AG04449 (cell line): ENCODE results near the gene CTCFL.

ENCODE experiments used
- CTCF ChIA-PET: fragments of 350-600 bp; formaldehyde crosslinking; extraction: SDS; loops from one replicate; lab custom pipeline; 2021; ENCODE audit warnings: antibody characterized with exemption; lab: Yijun Ruan, JAX
- POLR2A ChIA-PET: fragments of 400-600, 350-600 bp; formaldehyde crosslinking; extraction: SDS; loops from one replicate; lab custom pipeline; 2020; ENCODE audit warnings: antibody characterized with exemption, inconsistent platforms; lab: Yijun Ruan, JAX
- DNase-seq: peaks from one replicate; pipeline ENCODE4 v3.0.0-alpha.2; 2010; ENCODE audit warnings: low read depth, low spot score
- H3K4me3 ChIP-seq: 2 replicates; pipeline ENCODE4 v1.5.1; 2011; ENCODE audit warnings: low read depth, mild to moderate bottlenecking, control low read depth, low read length
- TF ChIP-seq, protein P1 (sequence below): IDR thresholded peaks from one replicate; pipeline ENCODE4 v1.5.1; 2011; ENCODE audit warnings: mild to moderate bottlenecking, moderate library complexity, low read length, control low read depth, inconsistent platforms; ENCODE audit not compliant: insufficient read depth; ENCODE audit errors: missing control alignments

The CTCFL gene

DNA sequence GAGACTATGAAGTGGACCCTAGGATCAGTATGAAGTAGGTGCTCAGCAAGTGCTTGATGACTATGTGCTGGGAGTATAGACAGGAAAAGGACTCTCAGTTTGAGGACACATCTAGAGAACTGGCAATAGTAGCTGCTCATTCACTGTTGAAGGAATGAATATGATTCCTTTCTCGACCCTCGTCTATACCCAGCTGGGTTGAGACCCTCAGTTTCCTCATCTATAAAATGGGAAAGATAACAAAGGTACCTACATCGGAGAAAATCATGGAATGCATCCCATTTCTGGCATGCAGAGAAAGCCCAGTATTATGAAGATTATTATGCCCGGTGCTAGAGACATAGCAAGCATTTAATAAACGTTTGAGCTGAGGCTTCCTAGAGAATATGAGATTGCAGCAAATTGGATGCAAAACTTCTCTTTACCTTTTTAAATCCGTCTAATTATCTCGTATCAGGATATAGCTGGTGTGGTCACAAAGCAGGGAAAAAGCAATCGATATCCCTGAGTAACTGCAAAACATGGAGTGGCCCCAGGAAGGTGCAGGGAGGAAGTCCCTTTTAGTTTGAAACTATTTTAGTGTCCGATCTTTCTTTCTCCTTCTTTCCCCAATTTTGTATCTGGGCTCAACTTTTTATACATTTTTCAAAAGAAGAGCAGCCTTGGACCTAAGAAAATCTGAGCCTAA, 33.1 kb upstream of the CTCFL start:
- ChIA-PET POLR2A (no interaction called here), CTCF (no interaction called here)
- no peak overlapping the region for H3K4me3 ChIP-seq
- DNase-seq: no peak
- TF ChIP-seq, protein P1, sequence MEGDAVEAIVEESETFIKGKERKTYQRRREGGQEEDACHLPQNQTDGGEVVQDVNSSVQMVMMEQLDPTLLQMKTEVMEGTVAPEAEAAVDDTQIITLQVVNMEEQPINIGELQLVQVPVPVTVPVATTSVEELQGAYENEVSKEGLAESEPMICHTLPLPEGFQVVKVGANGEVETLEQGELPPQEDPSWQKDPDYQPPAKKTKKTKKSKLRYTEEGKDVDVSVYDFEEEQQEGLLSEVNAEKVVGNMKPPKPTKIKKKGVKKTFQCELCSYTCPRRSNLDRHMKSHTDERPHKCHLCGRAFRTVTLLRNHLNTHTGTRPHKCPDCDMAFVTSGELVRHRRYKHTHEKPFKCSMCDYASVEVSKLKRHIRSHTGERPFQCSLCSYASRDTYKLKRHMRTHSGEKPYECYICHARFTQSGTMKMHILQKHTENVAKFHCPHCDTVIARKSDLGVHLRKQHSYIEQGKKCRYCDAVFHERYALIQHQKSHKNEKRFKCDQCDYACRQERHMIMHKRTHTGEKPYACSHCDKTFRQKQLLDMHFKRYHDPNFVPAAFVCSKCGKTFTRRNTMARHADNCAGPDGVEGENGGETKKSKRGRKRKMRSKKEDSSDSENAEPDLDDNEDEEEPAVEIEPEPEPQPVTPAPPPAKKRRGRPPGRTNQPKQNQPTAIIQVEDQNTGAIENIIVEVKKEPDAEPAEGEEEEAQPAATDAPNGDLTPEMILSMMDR: no peak

DNA sequence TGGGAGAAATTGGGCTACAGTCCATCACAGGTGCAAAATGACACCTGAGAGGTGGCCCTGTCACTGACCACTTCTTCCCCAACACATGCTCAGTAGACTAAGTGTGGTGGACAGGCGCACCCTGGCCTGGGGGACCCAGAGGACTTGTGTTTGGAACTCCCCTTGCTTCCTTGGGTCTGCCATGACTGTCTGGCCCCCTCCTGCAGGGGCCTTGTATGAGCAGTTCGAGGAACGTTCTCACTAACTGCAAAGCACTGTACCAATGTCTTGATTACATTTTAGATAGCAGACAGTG, 32.0 kb upstream of the CTCFL start:
- ChIA-PET POLR2A (no interaction called here), CTCF (no interaction called here)
- H3K4me3 ChIP-seq: no peak overlapping the region
- DNase-seq: no peak
- TF ChIP-seq, protein P1: no peak

DNA sequence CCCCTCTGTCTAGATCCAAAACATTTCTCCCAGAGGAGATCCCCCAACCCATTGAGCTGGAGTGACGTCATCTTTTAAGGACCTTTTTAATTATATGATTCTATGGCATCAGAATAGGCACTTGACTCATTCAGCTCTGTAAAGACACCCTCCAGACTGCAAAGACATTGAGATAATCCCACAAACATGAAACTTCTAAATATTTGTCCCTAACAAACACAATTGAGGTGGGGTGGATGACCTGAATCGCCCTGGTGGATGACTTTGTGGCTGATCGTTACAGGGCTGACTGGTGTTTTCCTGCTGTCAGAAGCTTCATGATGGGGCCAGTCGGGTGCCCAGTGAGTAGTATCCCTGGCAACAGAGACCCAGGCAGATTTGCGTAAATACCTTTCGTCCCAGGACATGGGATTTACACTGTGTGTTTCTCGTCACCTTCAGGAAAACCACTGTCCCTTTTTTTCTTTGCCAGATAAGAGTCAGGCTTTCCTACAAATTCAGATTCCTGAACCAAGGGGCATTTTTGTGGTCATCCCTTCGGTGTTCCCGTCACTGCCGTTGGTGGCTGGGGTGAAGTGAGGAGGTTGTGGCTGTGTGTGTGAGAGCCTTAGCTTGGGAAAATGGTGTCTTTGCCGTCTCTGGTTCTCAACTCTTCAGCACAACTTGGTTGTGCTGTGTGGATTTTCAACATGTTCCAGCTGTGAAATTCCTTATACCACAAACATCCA, 30.7 kb upstream of the CTCFL start:
- ChIA-PET POLR2A (no interaction called here), CTCF (interaction anchor here (1.0 to 1.6 kb wide), 2 partner anchors 40 to 655 kb away, joined by 3 to 4 read pairs; no protein-coding TSS in a partner anchor)
- no peak for DNase-seq
- TF ChIP-seq, protein P1: no peak
- no peak overlapping the region for H3K4me3 ChIP-seq

DNA sequence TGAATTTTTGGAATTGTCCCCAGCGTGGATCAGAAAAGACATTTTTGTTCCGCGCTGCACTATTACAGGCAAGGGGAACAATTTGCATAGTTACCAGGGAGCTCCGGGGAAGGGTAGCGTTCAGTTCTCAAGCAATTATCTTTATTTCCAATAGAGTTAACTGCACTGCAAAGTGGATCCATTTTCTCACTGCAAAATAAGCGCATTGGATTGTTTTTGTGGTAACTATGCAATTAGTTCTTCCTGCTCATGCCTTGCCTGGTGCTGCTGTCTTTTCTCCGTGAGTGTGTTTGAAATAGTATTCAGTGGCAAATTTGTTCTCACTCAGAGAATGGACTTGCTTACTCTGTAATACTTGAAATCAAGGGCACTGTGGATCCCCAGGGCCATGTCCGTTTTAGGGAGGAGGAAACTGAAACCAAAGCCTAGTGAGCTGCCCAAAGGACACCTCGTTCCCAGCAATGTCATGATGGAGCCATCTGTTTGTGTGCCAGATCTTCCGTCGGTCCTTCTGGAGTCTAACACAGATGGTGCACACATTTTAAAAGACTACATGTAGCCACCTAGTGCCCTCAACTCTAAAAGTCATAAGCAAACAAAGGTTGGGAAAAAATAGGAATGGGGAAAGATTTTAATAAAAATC, 28.6 kb upstream of the CTCFL start:
- TF ChIP-seq, protein P1: no peak
- POLR2A ChIA-PET: interaction anchor here (0.7 kb wide), 1 partner anchor 292 kb away, joined by 3 read pairs; no protein-coding TSS in a partner anchor
- CTCF ChIA-PET: interaction anchor here (1.0 kb wide), 1 partner anchor 16 kb away, joined by 3 read pairs; no protein-coding TSS in a partner anchor

DNA sequence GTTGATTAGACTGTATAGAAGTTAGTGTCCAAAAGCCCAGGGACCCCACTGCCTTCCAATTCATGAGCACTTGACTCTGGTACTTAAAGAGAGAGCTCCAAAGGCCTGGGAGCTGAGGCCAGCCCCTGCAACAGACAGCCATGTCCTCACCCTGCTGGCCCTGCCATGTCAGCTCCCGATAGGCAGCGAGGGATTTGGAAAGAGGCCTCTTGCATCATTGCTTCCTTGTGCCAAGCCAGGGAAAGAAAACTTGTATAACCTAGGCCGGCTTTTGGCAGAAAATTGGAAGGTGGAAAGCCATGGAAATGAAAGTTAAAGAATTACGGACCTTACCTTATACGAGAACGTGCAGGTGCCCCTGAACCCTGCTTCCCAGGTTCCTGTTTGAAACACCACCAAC, 27.5 kb upstream of the CTCFL start:
- DNase-seq: no peak
- no peak overlapping the region for H3K4me3 ChIP-seq
- TF ChIP-seq, protein P1: no peak
- ChIA-PET CTCF (no interaction called here), POLR2A (no interaction called here)

More for the DNA sequence above, 28.6 kb upstream of the CTCFL start:
- H3K4me3 ChIP-seq: no peak overlapping the region
- DNase-seq: no peak
